GM13976 (cell line): ENCODE data around the gene CDC14C.

ENCODE experiments used
- DNase-seq: peaks from one replicate; pipeline ENCODE4 v3.0.0; 2012; ENCODE audit warnings: low spot score
- in situ Hi-C: fragments of 300-500 bp; cut with MboI; formaldehyde crosslinking; loops from one replicate; pipeline ENCODE4 v1.12.0; 2022; ENCODE audit warnings: low sequenced_read_pairs, mixed read lengths, inconsistent platforms; ENCODE audit not compliant: unreplicated experiment
- TF ChIP-seq, protein P1 (sequence below): IDR thresholded peaks from 2 replicates; pipeline ENCODE4 v1.5.1; 2012; ENCODE audit warnings: borderline replicate concordance, mild to moderate bottlenecking; ENCODE audit not compliant: insufficient read depth; ENCODE audit errors: extremely low read depth, missing control alignments, control extremely low read depth

The CDC14C gene

GRCh38 chr7:48924433-48924832, at the start of gene CDC14C:
TSS of gene CDC14C (plus strand) at chr7:48924547. CDS start at chr7:48924673, 126 bp downstream.
- in situ Hi-C loops: no loop called here
- no peak for DNase-seq
- TF ChIP-seq, protein P1, sequence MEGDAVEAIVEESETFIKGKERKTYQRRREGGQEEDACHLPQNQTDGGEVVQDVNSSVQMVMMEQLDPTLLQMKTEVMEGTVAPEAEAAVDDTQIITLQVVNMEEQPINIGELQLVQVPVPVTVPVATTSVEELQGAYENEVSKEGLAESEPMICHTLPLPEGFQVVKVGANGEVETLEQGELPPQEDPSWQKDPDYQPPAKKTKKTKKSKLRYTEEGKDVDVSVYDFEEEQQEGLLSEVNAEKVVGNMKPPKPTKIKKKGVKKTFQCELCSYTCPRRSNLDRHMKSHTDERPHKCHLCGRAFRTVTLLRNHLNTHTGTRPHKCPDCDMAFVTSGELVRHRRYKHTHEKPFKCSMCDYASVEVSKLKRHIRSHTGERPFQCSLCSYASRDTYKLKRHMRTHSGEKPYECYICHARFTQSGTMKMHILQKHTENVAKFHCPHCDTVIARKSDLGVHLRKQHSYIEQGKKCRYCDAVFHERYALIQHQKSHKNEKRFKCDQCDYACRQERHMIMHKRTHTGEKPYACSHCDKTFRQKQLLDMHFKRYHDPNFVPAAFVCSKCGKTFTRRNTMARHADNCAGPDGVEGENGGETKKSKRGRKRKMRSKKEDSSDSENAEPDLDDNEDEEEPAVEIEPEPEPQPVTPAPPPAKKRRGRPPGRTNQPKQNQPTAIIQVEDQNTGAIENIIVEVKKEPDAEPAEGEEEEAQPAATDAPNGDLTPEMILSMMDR: no peak

DNA sequence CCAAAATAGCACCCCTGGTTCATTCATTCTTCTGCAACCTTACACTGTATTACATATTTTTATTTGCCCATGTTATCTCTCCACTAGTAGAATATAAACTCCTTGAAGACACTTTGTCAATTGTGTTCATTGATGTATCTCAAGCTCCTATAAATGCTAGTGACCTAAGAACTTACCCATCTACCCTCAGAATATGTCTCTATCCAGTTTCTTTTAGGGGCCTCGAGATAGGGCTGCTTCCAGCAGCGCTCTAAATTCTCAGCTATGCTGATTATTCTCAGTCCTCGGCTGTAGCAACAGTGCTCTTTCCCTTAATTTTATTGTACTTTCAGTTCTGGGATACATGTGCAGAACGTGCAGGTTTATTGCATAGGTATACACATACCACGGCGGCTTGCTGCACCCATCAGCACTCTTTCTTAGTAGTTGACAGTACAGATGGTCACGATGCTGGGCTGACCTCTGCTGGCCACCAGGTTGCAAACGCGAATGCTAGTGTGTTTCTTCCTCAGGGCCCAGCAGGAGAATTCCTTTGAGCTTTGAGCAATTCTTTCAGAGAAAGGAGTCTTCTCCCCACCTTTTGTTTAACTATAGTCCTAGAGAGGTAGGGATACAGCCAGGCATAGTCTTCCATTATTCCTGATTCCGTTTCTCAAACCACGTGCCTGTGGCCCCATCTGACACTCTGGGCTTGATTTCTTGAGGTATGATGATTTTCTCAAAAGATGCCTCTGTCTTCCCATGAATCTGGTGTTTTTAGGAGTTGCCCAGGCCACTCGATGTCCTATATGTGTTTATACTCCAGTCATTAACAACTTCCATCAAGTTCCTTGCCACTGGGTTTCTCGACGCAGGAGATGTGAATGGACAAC, 49.1 kb upstream of the CDC14C start:
- in situ Hi-C loops: no loop called here
- TF ChIP-seq, protein P1: peak; percentile 35

DNA sequence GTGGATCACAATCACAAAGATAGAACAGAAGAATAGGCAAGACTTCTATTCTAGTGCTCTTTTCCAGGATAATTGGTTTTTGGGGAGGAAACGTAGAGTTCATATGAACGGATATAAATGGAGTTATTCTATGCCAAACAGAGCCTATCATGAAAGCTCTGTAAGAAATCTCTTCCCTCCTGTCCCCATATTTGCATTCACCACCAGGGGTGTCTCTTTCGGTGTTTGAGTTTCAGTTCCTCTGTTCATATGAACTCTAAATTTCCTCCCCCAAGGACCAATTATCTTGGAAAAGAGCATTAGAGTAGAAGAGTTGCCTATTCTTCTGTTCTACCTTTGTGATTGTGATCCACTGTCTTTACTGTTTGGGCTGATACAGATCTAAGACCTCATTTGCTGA, 48.3 kb upstream of the CDC14C start:
- in situ Hi-C loops: no loop called here
- TF ChIP-seq, protein P1: no peak
- no peak for DNase-seq

More for the DNA sequence above, 49.1 kb upstream of the CDC14C start:
- DNase-seq: no peak

- no peak for DNase-seq
- in situ Hi-C loops: no loop called here
- TF ChIP-seq, protein P1: no peak
These were observed 43.5 kb upstream of the CDC14C start for GRCh38 chr7:48880851-48881250.

DNA sequence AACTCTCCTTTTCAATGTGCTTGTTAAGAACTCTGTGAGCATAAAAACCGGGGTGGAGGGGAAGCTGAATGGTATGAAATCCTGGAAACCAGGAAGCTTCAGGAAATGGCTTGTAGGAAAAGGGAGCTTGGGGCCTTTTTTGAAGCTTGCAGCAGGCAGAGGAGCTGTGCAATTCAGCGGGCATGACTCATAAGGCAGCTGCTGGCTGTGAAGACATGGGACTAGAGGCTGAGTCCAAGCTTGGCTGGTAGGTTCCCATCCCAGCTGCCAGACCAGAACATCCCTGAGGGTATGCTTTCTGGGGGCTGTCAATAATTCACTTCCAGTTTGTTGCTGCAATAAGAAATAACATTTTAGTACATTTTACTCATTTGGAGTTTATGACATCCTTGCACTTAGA, 36.8 kb upstream of the CDC14C start:
- no peak for DNase-seq
- TF ChIP-seq, protein P1: no peak
- in situ Hi-C loops: no loop called here

GRCh38 chr7:48894574-48894973, 29.8 kb upstream of the CDC14C start:
- in situ Hi-C loops: no loop called here
- DNase-seq: no peak
- TF ChIP-seq, protein P1: no peak
